K562 (cell line): ENCODE results near the gene HDAC7. TPM values are rescaled to one million over a fixed set of nuclear protein-coding genes. Genes with fewer than 3 reads are reported as not detected.

ENCODE experiments used
- EHMT2 ChIP-seq: fragments of 450-650 bp; IDR thresholded peaks from 2 replicates; pipeline ENCODE4 v1.6.1; 2018; ENCODE audit warnings: antibody characterized with exemption
- ELF2 ChIP-seq: fragments of 250-450 bp; sonication (Bioruptor Pico); IDR thresholded peaks from 2 replicates; pipeline ENCODE4 v1.5.0; 2021; ENCODE audit warnings: mild to moderate bottlenecking
- HMG20B ChIP-seq: fragments of 250-450 bp; sonication (Bioruptor Pico); IDR thresholded peaks from 2 replicates; pipeline ENCODE4 v1.5.0; 2021; ENCODE audit warnings: mild to moderate bottlenecking
- KDM5B ChIP-seq: fragments of 200-600 bp; sonication (generic); IDR thresholded peaks from 2 replicates; pipeline ENCODE4 v1.6.1; 2012; ENCODE audit warnings: low read depth, mild to moderate bottlenecking, moderate library complexity, low read length, control low read depth, inconsistent platforms; ENCODE audit not compliant: insufficient replicate concordance
- L3MBTL2 ChIP-seq: fragments of 450-650 bp; IDR thresholded peaks from 2 replicates; pipeline ENCODE4 v1.6.1; 2016; ENCODE audit warnings: mild to moderate bottlenecking, moderate library complexity
- MAFK ChIP-seq: IDR thresholded peaks from 2 replicates; pipeline ENCODE4 v1.6.1; 2011; ENCODE audit warnings: low read length, improper control_type of control experiment
- MYC ChIP-seq, 2 experiments: fragments of 250-450 bp in 1 of 2; sonication (Bioruptor Pico) in 1 of 2; IDR thresholded peaks; 2 replicates each; pipeline versions ENCODE4 v1.5.1 to v1.6.1; 2012 to 2021; ENCODE audit warnings: low read depth in 2 of 2, borderline replicate concordance in 1 of 2, improper control_type of control experiment in 1 of 2, low read length in 1 of 2, mild to moderate bottlenecking in 1 of 2, moderate library complexity in 1 of 2
- NONO ChIP-seq, 2 experiments: fragments of 200-400 bp in 1 of 2; fragments of 450-650 bp in 1 of 2; formaldehyde crosslinking in 1 of 2; IDR thresholded peaks; 2 replicates each; pipeline ENCODE4 v1.6.1; 2017; ENCODE audit warnings: low read depth in 2 of 2, mild to moderate bottlenecking in 2 of 2, moderate library complexity in 2 of 2, low read length in 1 of 2
- PHF8 ChIP-seq: fragments of 200-600 bp; sonication (generic); IDR thresholded peaks from 2 replicates; pipeline ENCODE4 v1.6.1; 2012; ENCODE audit warnings: mixed run types, mild to moderate bottlenecking, inconsistent platforms, low read length, moderate library complexity, borderline replicate concordance
- RB1 ChIP-seq: fragments of 450-650 bp; IDR thresholded peaks from 2 replicates; pipeline ENCODE4 v1.6.1; 2017; ENCODE audit warnings: low read depth, mild to moderate bottlenecking
- RBFOX2 ChIP-seq: fragments of 200-400 bp; formaldehyde crosslinking; IDR thresholded peaks from 2 replicates; pipeline ENCODE4 v1.6.1; 2017; ENCODE audit warnings: low read depth, mild to moderate bottlenecking, low read length, moderate library complexity
- SAFB ChIP-seq: fragments of 200-400 bp; formaldehyde crosslinking; IDR thresholded peaks from 2 replicates; pipeline ENCODE4 v1.6.1; 2017; ENCODE audit warnings: low read depth, low read length, borderline replicate concordance
- TAF1 ChIP-seq: IDR thresholded peaks from 2 replicates; pipeline ENCODE4 v1.6.1; 2011; ENCODE audit warnings: mild to moderate bottlenecking, low read length, moderate library complexity; ENCODE audit not compliant: insufficient read depth, control insufficient read depth, severe bottlenecking; ENCODE audit errors: extremely low read depth
- TAL1 ChIP-seq: fragments of 450-650 bp; IDR thresholded peaks from 2 replicates; pipeline ENCODE4 v1.6.1; 2016; ENCODE audit warnings: mild to moderate bottlenecking
- ZNF184 ChIP-seq: sonication (generic); formaldehyde crosslinking; IDR thresholded peaks from 2 replicates; pipeline ENCODE4 v1.5.0; 2020; ENCODE audit warnings: missing genetic modification reagents
- ZNF77 ChIP-seq: fragments of 250-450 bp; sonication (Bioruptor Pico); IDR thresholded peaks from 2 replicates; pipeline ENCODE4 v1.5.0; 2020
- polyA plus RNA-seq, 8 experiments: library from polyadenylated mRNA; depleted of rRNA in 4 of 8; stranded (reverse) in 5 of 8; unstranded in 3 of 8; fragments of >200 nt; fragmentation: Nextera tagmentation in 2 of 8; fragmentation: Illumina TruSeq in 1 of 8; extraction: Ambion mirVana in 2 of 8; extraction: Trizol in 1 of 8; gene quantifications; 2 replicates each; pipeline versions ENCODE4 v1.2.1 to v1.2.3, GENCODE V29; 2011 to 2014; ENCODE audit warnings: inconsistent platforms in 1 of 8, missing spikeins in 1 of 8
- total RNA-seq, 7 experiments: library from RNA; depleted of rRNA in 6 of 7; stranded (reverse); fragments of >200 nt in 6 of 7; fragmentation: Illumina TruSeq in 2 of 7; extraction: Trizol in 2 of 7; gene quantifications; 2 replicates each; pipeline versions ENCODE4 v1.2.1 to v1.2.3, GENCODE V29; 2011 to 2021; ENCODE audit warnings: low replicate concordance in 1 of 7
- TF ChIP-seq, protein P1 (sequence below): fragments of 200-800 bp; sonication (Bioruptor generic); IDR thresholded peaks from 2 replicates; pipeline ENCODE4 v1.6.1; 2017; ENCODE audit warnings: missing genetic modification characterization, missing compliant biosample characterization
- TF ChIP-seq, protein P2 (sequence below), 2 experiments: fragments of 200-800 bp in 1 of 2; sonication (Bioruptor generic) in 1 of 2; sonication (generic) in 1 of 2; formaldehyde crosslinking in 1 of 2; IDR thresholded peaks in 1 of 2; conservative IDR thresholded peaks in 1 of 2; 2 replicates each; pipeline versions ENCODE4 v1.5.0 to v1.6.1; 2016 to 2020; ENCODE audit warnings: missing compliant biosample characterization in 1 of 2, missing genetic modification characterization in 1 of 2, missing genetic modification reagents in 1 of 2
- TF ChIP-seq, protein P3 (sequence below): fragments of 450-650 bp; IDR thresholded peaks from 2 replicates; pipeline ENCODE4 v1.6.1; 2016; ENCODE audit warnings: antibody characterized with exemption
- TF ChIP-seq, protein P4 (sequence below): sonication (generic); formaldehyde crosslinking; IDR thresholded peaks from 2 replicates; pipeline ENCODE4 v1.9.0; 2022; ENCODE audit warnings: mild to moderate bottlenecking, missing genetic modification reagents

HDAC7 gene
- total and polyA plus RNA-seq, 9 of the 15 experiments (the other 6 are each of a cell fraction or from before 2014, with no cell fraction given), result 2.5 to 129 (median 31.1) TPM

DNA sequence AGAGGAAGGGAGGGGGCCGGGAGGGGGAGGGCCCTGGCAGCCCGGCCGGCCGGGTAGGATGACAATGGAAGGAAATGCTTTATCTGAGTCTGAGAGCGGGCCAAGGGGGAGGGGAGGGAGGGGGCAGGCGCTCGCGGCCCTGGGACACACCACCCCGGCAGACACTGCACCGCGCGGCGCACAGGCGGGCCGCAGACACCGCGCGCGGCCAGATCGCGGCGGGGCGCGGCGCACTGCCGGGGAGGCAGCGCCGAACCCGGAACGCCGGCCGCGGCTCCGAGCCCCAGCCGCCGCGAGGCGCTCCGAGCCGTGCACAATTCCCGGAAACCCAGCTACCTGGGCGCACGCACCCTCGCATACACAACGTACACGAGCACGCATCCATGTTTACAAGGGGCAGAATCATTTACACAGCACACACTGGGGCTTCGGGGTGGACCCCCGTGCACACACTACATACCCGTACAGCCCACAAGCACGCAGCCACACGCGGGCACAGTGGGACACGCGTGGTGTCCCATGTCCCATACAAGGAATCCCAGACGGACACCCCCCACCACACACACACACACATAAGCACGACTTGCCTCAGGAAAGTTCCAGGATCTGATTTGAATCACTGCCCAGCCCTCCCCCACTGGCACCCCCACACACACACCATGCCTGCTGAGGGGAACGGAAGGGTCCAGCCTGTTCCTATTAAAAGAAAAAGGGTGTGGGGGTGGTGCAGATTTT lies at the start of gene HDAC7 (continued):
- TF ChIP-seq, protein P1, sequence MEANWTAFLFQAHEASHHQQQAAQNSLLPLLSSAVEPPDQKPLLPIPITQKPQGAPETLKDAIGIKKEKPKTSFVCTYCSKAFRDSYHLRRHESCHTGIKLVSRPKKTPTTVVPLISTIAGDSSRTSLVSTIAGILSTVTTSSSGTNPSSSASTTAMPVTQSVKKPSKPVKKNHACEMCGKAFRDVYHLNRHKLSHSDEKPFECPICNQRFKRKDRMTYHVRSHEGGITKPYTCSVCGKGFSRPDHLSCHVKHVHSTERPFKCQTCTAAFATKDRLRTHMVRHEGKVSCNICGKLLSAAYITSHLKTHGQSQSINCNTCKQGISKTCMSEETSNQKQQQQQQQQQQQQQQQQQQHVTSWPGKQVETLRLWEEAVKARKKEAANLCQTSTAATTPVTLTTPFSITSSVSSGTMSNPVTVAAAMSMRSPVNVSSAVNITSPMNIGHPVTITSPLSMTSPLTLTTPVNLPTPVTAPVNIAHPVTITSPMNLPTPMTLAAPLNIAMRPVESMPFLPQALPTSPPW (CRISPR knock-in tag), result peak; percentile 70
- peak; percentile 66 for TF ChIP-seq KDM5B
- TF ChIP-seq RB1, result peak; percentile 88
- no peak for TF ChIP-seq HMG20B (CRISPR knock-in tag)
- TF ChIP-seq, protein P2, sequence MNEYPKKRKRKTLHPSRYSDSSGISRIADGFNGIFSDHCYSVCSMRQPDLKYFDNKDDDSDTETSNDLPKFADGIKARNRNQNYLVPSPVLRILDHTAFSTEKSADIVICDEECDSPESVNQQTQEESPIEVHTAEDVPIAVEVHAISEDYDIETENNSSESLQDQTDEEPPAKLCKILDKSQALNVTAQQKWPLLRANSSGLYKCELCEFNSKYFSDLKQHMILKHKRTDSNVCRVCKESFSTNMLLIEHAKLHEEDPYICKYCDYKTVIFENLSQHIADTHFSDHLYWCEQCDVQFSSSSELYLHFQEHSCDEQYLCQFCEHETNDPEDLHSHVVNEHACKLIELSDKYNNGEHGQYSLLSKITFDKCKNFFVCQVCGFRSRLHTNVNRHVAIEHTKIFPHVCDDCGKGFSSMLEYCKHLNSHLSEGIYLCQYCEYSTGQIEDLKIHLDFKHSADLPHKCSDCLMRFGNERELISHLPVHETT (CRISPR knock-in tag; conservative IDR thresholded peaks at IDR 0.05 in 1 of 2, IDR thresholded peaks at IDR 0.05 in 1 of 2), result peak in 1 of 2 experiments; percentile 45; a peak in 1 of 4 replicates
- TF ChIP-seq L3MBTL2, result peak; percentile 40; the same call in 1 of the 2 replicates
- TF ChIP-seq EHMT2, result no peak
- TF ChIP-seq TAF1, result peak; percentile 79
- peak; percentile 67 for TF ChIP-seq MYC (IDR thresholded peaks at IDR 0.05; ENCODE audit: low read depth, low read length)
- TF ChIP-seq MYC (CRISPR knock-in tag; IDR thresholded peaks at IDR 0.05; ENCODE audit: borderline replicate concordance, low read depth), result peak; percentile 28; the same call in 1 of the 2 replicates
- no peak for TF ChIP-seq TAL1
- TF ChIP-seq NONO (IDR thresholded peaks at IDR 0.05; ENCODE audit: low read depth in 2 of 2, low read length in 1 of 2), result peak in 1 of 2 experiments; percentile 92; a peak in 2 of 4 replicates
- TF ChIP-seq RBFOX2, result peak; percentile 68
- no peak for TF ChIP-seq ZNF77
- TF ChIP-seq MAFK, result no peak
- TF ChIP-seq ELF2 (CRISPR knock-in tag), result peak; percentile 46; the same call in 1 of the 2 replicates
- peak; percentile 64; the same call in 1 of the 2 replicates for TF ChIP-seq PHF8
- no peak for TF ChIP-seq ZNF184 (CRISPR knock-in tag)
- TF ChIP-seq, protein P3, sequence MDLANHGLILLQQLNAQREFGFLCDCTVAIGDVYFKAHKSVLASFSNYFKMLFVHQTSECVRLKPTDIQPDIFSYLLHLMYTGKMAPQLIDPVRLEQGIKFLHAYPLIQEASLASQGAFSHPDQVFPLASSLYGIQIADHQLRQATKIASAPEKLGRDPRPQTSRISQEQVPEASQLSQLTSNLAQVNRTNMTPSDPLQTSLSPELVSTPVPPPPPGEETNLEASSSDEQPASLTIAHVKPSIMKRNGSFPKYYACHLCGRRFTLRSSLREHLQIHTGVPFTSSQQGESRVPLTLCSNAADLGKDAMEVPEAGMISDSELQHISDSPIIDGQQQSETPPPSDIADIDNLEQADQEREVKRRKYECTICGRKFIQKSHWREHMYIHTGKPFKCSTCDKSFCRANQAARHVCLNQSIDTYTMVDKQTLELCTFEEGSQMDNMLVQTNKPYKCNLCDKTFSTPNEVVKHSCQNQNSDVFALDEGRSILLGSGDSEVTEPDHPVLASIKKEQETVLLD, result 0 out of 2 replicates have a peak, but pooled peaks have one; percentile 16
- peak; percentile 41; the same call in 1 of the 2 replicates for TF ChIP-seq SAFB
- TF ChIP-seq, protein P4, sequence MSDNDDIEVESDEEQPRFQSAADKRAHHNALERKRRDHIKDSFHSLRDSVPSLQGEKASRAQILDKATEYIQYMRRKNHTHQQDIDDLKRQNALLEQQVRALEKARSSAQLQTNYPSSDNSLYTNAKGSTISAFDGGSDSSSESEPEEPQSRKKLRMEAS (CRISPR knock-in tag), result no peak; the same call in 1 of the 2 replicates
